ENCODE results near the gene EYA3.

GRCh38 chr1:27979859-27980201, 108.6 kb downstream of the EYA3 start:
- TF ChIP-seq CTCF (conservative IDR thresholded peaks at IDR 0.05 in 1 of 2, IDR thresholded peaks at IDR 0.05 in 1 of 2; ENCODE audit: extremely low read depth in 1 of 2, insufficient read depth in 1 of 2, low read depth in 1 of 2, low read length in 2 of 2) (no peak), EZH2 (IDR thresholded peaks at IDR 0.05; ENCODE audit: borderline replicate concordance, low read length) (no peak)

All from mammary epithelial cell (primary cell).